HUES64 (cell line): ENCODE results near the gene PCARE.

Experiments
- H3K27ac ChIP-seq: 2 replicates; pipeline ENCODE4 v1.7.0; 2013; ENCODE audit warnings: low read depth, low read length, inconsistent platforms
- H3K27me3 ChIP-seq: 2 replicates; pipeline ENCODE4 v1.6.1; 2013; ENCODE audit warnings: mild to moderate bottlenecking, low read length; ENCODE audit not compliant: insufficient read depth
- H3K36me3 ChIP-seq: 2 replicates; pipeline ENCODE4 v1.6.1; 2013; ENCODE audit warnings: mild to moderate bottlenecking, low read length; ENCODE audit not compliant: insufficient read depth
- H3K4me1 ChIP-seq: 2 replicates; pipeline ENCODE4 v1.6.1; 2013; ENCODE audit warnings: mild to moderate bottlenecking, low read length, moderate library complexity; ENCODE audit not compliant: insufficient read depth
- H3K4me3 ChIP-seq: 2 replicates; pipeline ENCODE4 v1.5.1; 2013; ENCODE audit warnings: mild to moderate bottlenecking, low read length, moderate library complexity
- H3K9ac ChIP-seq: 2 replicates; pipeline ENCODE4 v1.6.1; 2013; ENCODE audit warnings: mild to moderate bottlenecking, low read depth, low read length
- H3K9me3 ChIP-seq: 2 replicates; pipeline ENCODE4 v1.6.1; 2013; ENCODE audit warnings: low read depth, low read length; ENCODE audit not compliant: insufficient read depth
- WGBS: fragments of 150-250, 120-280 bp; methylation state at CpG from one replicate; pipeline ENCODE4 v1.1.7; 2013; ENCODE audit warnings: missing lambda C conversion rate; 5-methylcytosine and 5-hydroxymethylcytosine counted together

PCARE gene

GRCh38 chr2:29014331-29014730 is 60.0 kb downstream of the PCARE start:
- H3K27me3 ChIP-seq: no peaks in the 10 kb centered on the region
- WGBS: 92% methylated on average over 8 of the region's 8 CpGs
- no peaks in the 10 kb centered on the region for H3K9me3 ChIP-seq
- no peak overlapping the region for H3K27ac ChIP-seq
- H3K36me3 ChIP-seq: no peaks in the 10 kb centered on the region
- no peak overlapping the region for H3K9ac ChIP-seq
- no peak overlapping the region for H3K4me3 ChIP-seq
- H3K4me1 ChIP-seq: peaks cover 11% of the 10 kb centered on the region; the same call in 1 of the 2 replicates

GRCh38 chr2:29013057-29013780 is 61.1 kb downstream of the PCARE start:
- Histone ChIP-seq H3K4me3 (no peak overlapping the region), H3K9ac (no peak overlapping the region), H3K27ac (no peak overlapping the region), H3K36me3 (no peaks in the 10 kb centered on the region), H3K9me3 (no peaks in the 10 kb centered on the region), H3K4me1 (peaks cover 11% of the 10 kb centered on the region; the same call in 1 of the 2 replicates), H3K27me3 (no peaks in the 10 kb centered on the region)
- 93% methylated on average over 11 of the region's 11 CpGs for WGBS

- peaks cover 11% of the 10 kb centered on the region; the same call in 1 of the 2 replicates for H3K4me1 ChIP-seq
- no peaks in the 10 kb centered on the region for H3K9me3 ChIP-seq
- 78% methylated on average over 9 of the region's 9 CpGs for WGBS
- no peak overlapping the region for H3K9ac ChIP-seq
- H3K27me3 ChIP-seq: no peaks in the 10 kb centered on the region
- H3K4me3 ChIP-seq: no peak overlapping the region
- H3K27ac ChIP-seq: no peak overlapping the region
- no peaks in the 10 kb centered on the region for H3K36me3 ChIP-seq
Observed at GRCh38 chr2:29012211-29012681, 62.1 kb downstream of the PCARE start.
